IMR-90 (cell line): Measurements from ENCODE around the gene RALGAPA2. TPM values are rescaled to one million over a fixed set of nuclear protein-coding genes. Genes with fewer than 3 reads are reported as not detected.

Source experiments
- ATAC-seq: fragments of 200-7000 bp; cut with Tn5 transposase; 2 replicates; pipeline ENCODE4 v1.9.1; 2020; ENCODE audit warnings: low read depth, mild to moderate bottlenecking, moderate library complexity
- BruUV-seq: library from RNA; stranded (reverse); fragments of 400-500 nt; replicated peaks from 2 replicates; lab custom pipeline; 2021; lab: Mats Ljungman, UMichigan
- CTCF ChIA-PET: fragments of 300-600 bp; formaldehyde crosslinking; extraction: SDS; loops from one replicate; lab custom pipeline; 2021; ENCODE audit warnings: antibody characterized with exemption; lab: Yijun Ruan, JAX
- POLR2A ChIA-PET: fragments of 300-600 bp; sonication (Branson Sonifier 250); formaldehyde crosslinking; loops from one replicate; lab custom pipeline; 2022; ENCODE audit warnings: antibody characterized with exemption; ENCODE audit not compliant: unreplicated experiment; lab: Charles Lee
- DNase-seq: peaks from one replicate; pipeline ENCODE4 v3.0.0; 2013
- H2AFZ ChIP-seq: replicated peaks from 2 replicates; pipeline ENCODE3; 2013; ENCODE audit warnings: low read length, mild to moderate bottlenecking; ENCODE audit not compliant: poor library complexity
- H2AK5ac ChIP-seq: 2 replicates; pipeline ENCODE4 v1.6.1; 2013; ENCODE audit warnings: low read depth, low read length, inconsistent platforms
- H2AK9ac ChIP-seq: replicated peaks from 2 replicates; pipeline ENCODE3; 2013; ENCODE audit warnings: mild to moderate bottlenecking, low read depth, low read length, moderate library complexity; ENCODE audit not compliant: poor library complexity
- H2BK120ac ChIP-seq: 2 replicates; pipeline ENCODE4 v1.6.1; 2013; ENCODE audit warnings: low read depth, low read length, inconsistent platforms
- H2BK15ac ChIP-seq: 3 replicates; pipeline ENCODE4 v1.6.1; 2013; ENCODE audit warnings: low read depth, low read length, inconsistent platforms
- H2BK20ac ChIP-seq: 2 replicates; pipeline ENCODE4 v1.6.1; 2013; ENCODE audit warnings: low read depth, mild to moderate bottlenecking, inconsistent platforms, low read length, moderate library complexity
- H2BK5ac ChIP-seq: 2 replicates; pipeline ENCODE4 v1.6.1; 2013; ENCODE audit warnings: mild to moderate bottlenecking, low read depth, low read length, inconsistent platforms; ENCODE audit not compliant: poor library complexity, severe bottlenecking
- H3K14ac ChIP-seq: replicated peaks from 2 replicates; pipeline ENCODE4 v1.6.1; 2013; ENCODE audit warnings: low read depth, low read length, inconsistent platforms
- H3K18ac ChIP-seq: 2 replicates; pipeline ENCODE4 v1.6.1; 2013; ENCODE audit warnings: low read depth, low read length, control low read depth
- H3K23ac ChIP-seq: 2 replicates; pipeline ENCODE4 v1.6.1; 2013; ENCODE audit warnings: low read depth, low read length, inconsistent platforms
- H3K27ac ChIP-seq: 2 replicates; pipeline ENCODE4 v1.5.1; 2013; ENCODE audit warnings: mild to moderate bottlenecking, control low read depth, low read length; ENCODE audit not compliant: insufficient read depth
- H3K27me3 ChIP-seq: 2 replicates; pipeline ENCODE4 v1.6.1; 2013; ENCODE audit warnings: low read length; ENCODE audit not compliant: control insufficient read depth, insufficient read depth
- H3K36me3 ChIP-seq: 2 replicates; pipeline ENCODE4 v1.6.1; 2013; ENCODE audit warnings: low read length, mixed read lengths; ENCODE audit not compliant: control insufficient read depth, insufficient read depth
- H3K4ac ChIP-seq: 2 replicates; pipeline ENCODE4 v1.6.1; 2013; ENCODE audit warnings: low read depth, low read length, inconsistent platforms
- H3K4me1 ChIP-seq: 2 replicates; pipeline ENCODE4 v1.6.1; 2013; ENCODE audit warnings: low read length, mixed read lengths; ENCODE audit not compliant: control insufficient read depth, insufficient read depth
- H3K4me2 ChIP-seq: 2 replicates; pipeline ENCODE4 v1.6.1; 2013; ENCODE audit warnings: low read depth, mild to moderate bottlenecking, control low read depth, low read length, moderate library complexity
- H3K4me3 ChIP-seq: 2 replicates; pipeline ENCODE4 v1.5.1; 2013; ENCODE audit warnings: low read depth, mild to moderate bottlenecking, control low read depth, low read length, moderate library complexity; ENCODE audit not compliant: insufficient read depth
- H3K56ac ChIP-seq: 2 replicates; pipeline ENCODE4 v1.6.1; 2013; ENCODE audit warnings: low read length, inconsistent platforms; ENCODE audit not compliant: insufficient read depth; ENCODE audit errors: extremely low read depth
- H3K79me1 ChIP-seq, 2 experiments: 2 replicates each; pipeline ENCODE4 v1.6.1; 2013; ENCODE audit warnings: low read length in 2 of 2, inconsistent platforms in 1 of 2, low read depth in 1 of 2
- H3K9ac ChIP-seq: 2 replicates; pipeline ENCODE4 v1.6.1; 2013; ENCODE audit warnings: low read depth, low read length, control low read depth
- H3K9me1 ChIP-seq: 2 replicates; pipeline ENCODE4 v1.6.1; 2013; ENCODE audit warnings: low read length, inconsistent platforms; ENCODE audit not compliant: insufficient read depth
- H3K9me3 ChIP-seq: 2 replicates; pipeline ENCODE4 v1.6.1; 2013; ENCODE audit warnings: low read length; ENCODE audit not compliant: control insufficient read depth, insufficient read depth
- H4K20me1 ChIP-seq: 2 replicates; pipeline ENCODE4 v1.6.1; 2013; ENCODE audit warnings: low read length, inconsistent platforms; ENCODE audit not compliant: insufficient read depth
- H4K5ac ChIP-seq: 2 replicates; pipeline ENCODE4 v1.6.1; 2013; ENCODE audit warnings: mild to moderate bottlenecking, low read depth, low read length, control low read depth
- H4K8ac ChIP-seq, 2 experiments: 2 replicates each; pipeline ENCODE4 v1.6.1; 2013; ENCODE audit warnings: low read depth in 2 of 2, low read length in 2 of 2, control low read depth in 1 of 2, inconsistent platforms in 1 of 2
- H4K91ac ChIP-seq: 2 replicates; pipeline ENCODE4 v1.6.1; 2013; ENCODE audit warnings: low read depth, low read length, inconsistent platforms; ENCODE audit not compliant: insufficient read depth
- CHD1 ChIP-seq: IDR thresholded peaks from 2 replicates; pipeline ENCODE4 v1.6.1; 2012; ENCODE audit warnings: low read depth, low read length, improper control_type of control experiment
- CTCF ChIP-seq: conservative IDR thresholded peaks from 2 replicates; pipeline ENCODE4 v1.5.1; 2012; ENCODE audit warnings: mild to moderate bottlenecking, low read depth, low read length, improper control_type of control experiment
- ELK1 ChIP-seq: fragments of 150-350 bp; IDR thresholded peaks from 2 replicates; pipeline ENCODE4 v1.6.1; 2016; ENCODE audit warnings: low read depth, mild to moderate bottlenecking, low read length, moderate library complexity, borderline replicate concordance
- MAFK ChIP-seq: IDR thresholded peaks from 2 replicates; pipeline ENCODE4 v1.6.1; 2012; ENCODE audit warnings: low read depth, low read length, improper control_type of control experiment
- NFE2L2 ChIP-seq: fragments of 150-350 bp; IDR thresholded peaks from 2 replicates; pipeline ENCODE4 v1.6.1; 2016; ENCODE audit warnings: low read depth, mild to moderate bottlenecking, low read length
- POLR2A ChIP-seq: IDR thresholded peaks from 2 replicates; pipeline ENCODE4 v1.6.1; 2012; ENCODE audit warnings: mild to moderate bottlenecking, low read depth, low read length
- RCOR1 ChIP-seq: IDR thresholded peaks from 2 replicates; pipeline ENCODE4 v1.6.1; 2012; ENCODE audit warnings: mild to moderate bottlenecking, low read length, improper control_type of control experiment; ENCODE audit not compliant: insufficient replicate concordance
- RFX5 ChIP-seq: IDR thresholded peaks from 2 replicates; pipeline ENCODE4 v1.8.0; 2012; ENCODE audit warnings: low read depth, mild to moderate bottlenecking, low read length, moderate library complexity
- SMC3 ChIP-seq: fragments of 150-350 bp; IDR thresholded peaks from 2 replicates; pipeline ENCODE4 v1.6.1; 2016; ENCODE audit warnings: low read depth, mild to moderate bottlenecking, antibody characterized with exemption, low read length, moderate library complexity
- WGBS, 2 experiments: methylation state at CpG; one replicate each; pipeline versions ENCODE4 v1.1.5 to v1.1.7; 2013; ENCODE audit warnings: missing lambda C conversion rate in 2 of 2; ENCODE audit not compliant: insufficient read length in 1 of 2; ENCODE audit errors: extremely low coverage in 2 of 2; 5-methylcytosine and 5-hydroxymethylcytosine counted together
- dilution Hi-C: fragments of 300-500 bp; cut with HindIII; formaldehyde crosslinking; loops from one replicate; pipeline ENCODE4 v1.14.3; 2018; ENCODE audit warnings: low sequenced_read_pairs; ENCODE audit not compliant: unreplicated experiment
- in situ Hi-C: fragments of 300-500 bp; cut with MboI; formaldehyde crosslinking; loops from 3 replicates; pipeline ENCODE4 v1.14.3; 2019; ENCODE audit warnings: low sequenced_read_pairs, inconsistent platforms, mixed read lengths
- intact Hi-C: fragments of 100-400 bp; cut with micrococcal nuclease; formaldehyde crosslinking; loops from 2 replicates; pipeline ENCODE4 v1.10.0; 2022
- polyA plus RNA-seq, 3 experiments: library from polyadenylated mRNA; depleted of rRNA; stranded (reverse); fragments of >200 nt; gene quantifications; 2 replicates each; pipeline ENCODE4 v1.2.3, GENCODE V29; 2012; ENCODE audit warnings: low replicate concordance in 1 of 3
- total RNA-seq: library from RNA; depleted of rRNA; stranded (reverse); fragments of >200 nt; gene quantifications from 2 replicates; pipeline ENCODE4 v1.2.3, GENCODE V29; 2012

RALGAPA2 gene
- total and polyA plus RNA-seq, 2 of the 4 experiments (the other 2 are of a cell fraction): 1.3 to 3.9 TPM

GRCh38 chr20:20554951-20555350 is 157.5 kb downstream of the RALGAPA2 start:
- no peak for ATAC-seq
- no peaks in the 10 kb centered on the region for H3K36me3 ChIP-seq
- in situ Hi-C loops: no loop called here

More at GRCh38 chr20:20554951-20555350, 157.5 kb downstream of the RALGAPA2 start:
- H2BK20ac ChIP-seq: no peak overlapping the region
- H2AFZ ChIP-seq: no peak overlapping the region
- H4K91ac ChIP-seq: no peak overlapping the region
- H3K9ac ChIP-seq: no peak overlapping the region
- H3K9me1 ChIP-seq: no peaks in the 10 kb centered on the region; the same call in 1 of the 2 replicates
- H3K27ac ChIP-seq: no peak overlapping the region
- H2BK5ac ChIP-seq: no peak overlapping the region
- no peaks in the 10 kb centered on the region for H3K9me3 ChIP-seq
- no peak overlapping the region for H4K5ac ChIP-seq
- no TSS peak for BruUV-seq
- CTCF ChIA-PET: no interaction called here
- H3K4ac ChIP-seq: no peak overlapping the region
- no peaks in the 10 kb centered on the region for H3K4me1 ChIP-seq
- no peaks in the 10 kb centered on the region for H3K27me3 ChIP-seq
- no peak overlapping the region for H3K4me3 ChIP-seq
- no peaks in the 10 kb centered on the region for H4K20me1 ChIP-seq
- H3K18ac ChIP-seq: no peak overlapping the region
- no peak overlapping the region for H4K8ac ChIP-seq
- no peak for DNase-seq
- H3K79me1 ChIP-seq: no peaks in the 10 kb centered on the region
- H3K4me2 ChIP-seq: no peak overlapping the region
- POLR2A ChIA-PET: no interaction called here
- intact Hi-C loops (no loop called here), dilution Hi-C loops (no loop called here)
- no peak overlapping the region for H3K23ac ChIP-seq
- no peak overlapping the region for H2BK120ac ChIP-seq
- TF ChIP-seq RFX5: no peak
- no peak for TF ChIP-seq NFE2L2
- TF ChIP-seq RCOR1: no peak
- TF ChIP-seq CHD1: no peak
- TF ChIP-seq MAFK: no peak
- no peak for TF ChIP-seq POLR2A
- no peak for TF ChIP-seq CTCF
- TF ChIP-seq SMC3: no peak
- no peak for TF ChIP-seq ELK1
- H3K56ac ChIP-seq: no peak overlapping the region
- WGBS, 2 experiments: no CpG with 5 or more reads among the region's 2 CpGs
- no peak overlapping the region for H2BK15ac ChIP-seq
- H2AK9ac ChIP-seq: no peak overlapping the region
- H2AK5ac ChIP-seq: no peak overlapping the region
- H3K14ac ChIP-seq: no peak overlapping the region
